ENCODE data around the gene ELP5. TPM values are rescaled to one million over a fixed set of nuclear protein-coding genes. Genes with fewer than 3 reads are reported as not detected.

Gene ELP5
- total and polyA plus RNA-seq, 11 donors: 28.0 to 87.2 (median 50.4) TPM

DNA sequence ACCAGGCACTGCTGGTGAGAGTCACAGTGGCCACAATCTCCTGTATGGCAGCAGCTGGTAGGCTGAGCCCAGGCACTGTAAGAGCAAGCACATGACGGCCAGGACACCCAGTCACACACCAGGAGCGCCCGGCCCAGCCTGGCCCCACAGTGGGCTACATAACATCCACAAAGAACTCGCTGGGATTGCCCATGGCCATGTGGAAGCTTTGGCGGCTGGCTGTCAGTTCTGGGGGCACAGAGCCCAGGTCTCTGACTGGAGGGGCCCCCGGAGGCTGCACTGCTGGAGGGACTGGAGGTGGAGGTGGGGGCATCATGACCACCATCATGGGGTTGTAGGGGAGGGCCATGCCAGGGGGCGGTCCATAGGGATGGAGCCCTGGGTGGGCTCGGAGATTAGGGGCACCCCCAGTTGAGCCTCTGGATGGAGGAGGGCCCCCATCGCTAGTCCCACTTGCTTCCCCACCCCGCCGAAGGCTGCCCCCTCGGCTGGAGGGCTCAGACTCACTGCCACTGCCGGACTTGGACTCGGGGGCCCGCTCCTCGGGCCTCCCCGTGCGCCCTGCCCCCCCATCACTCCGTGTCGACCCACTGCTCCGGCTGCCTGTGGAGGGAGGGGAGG lies 26.2 kb upstream of the ELP5 start:
- no peak for TF ChIP-seq CTCF (IDR thresholded peaks at IDR 0.05)
- no peak for TF ChIP-seq POLR2A (IDR thresholded peaks at IDR 0.05)
- Histone ChIP-seq H3K4me1 (peaks cover 2 to 46% (median 22%) of the 10 kb centered on the region in 12 donors), H3K36me3 (peaks cover 0 to 97% (median 94%) of the 10 kb centered on the region in 9 donors), H3K4me3 (no peak overlapping the region), H3K27ac (peak overlapping the region in 7 of 12 donors; percentile 0 to 69 (median 49)), H3K27me3 (no peaks in the 10 kb centered on the region), H3K9me3 (no peaks in the 10 kb centered on the region)
- intact Hi-C loops (cut with DNase I): no loop called here
- WGBS, 4 donors: 40 to 77% (median 73%) methylated on average over 3 to 21 of the region's 21 CpGs
- DNase-seq (peak in 1 of 5 donors; percentile 66), ATAC-seq (peak; percentile 11 to 70 (median 40))

DNA sequence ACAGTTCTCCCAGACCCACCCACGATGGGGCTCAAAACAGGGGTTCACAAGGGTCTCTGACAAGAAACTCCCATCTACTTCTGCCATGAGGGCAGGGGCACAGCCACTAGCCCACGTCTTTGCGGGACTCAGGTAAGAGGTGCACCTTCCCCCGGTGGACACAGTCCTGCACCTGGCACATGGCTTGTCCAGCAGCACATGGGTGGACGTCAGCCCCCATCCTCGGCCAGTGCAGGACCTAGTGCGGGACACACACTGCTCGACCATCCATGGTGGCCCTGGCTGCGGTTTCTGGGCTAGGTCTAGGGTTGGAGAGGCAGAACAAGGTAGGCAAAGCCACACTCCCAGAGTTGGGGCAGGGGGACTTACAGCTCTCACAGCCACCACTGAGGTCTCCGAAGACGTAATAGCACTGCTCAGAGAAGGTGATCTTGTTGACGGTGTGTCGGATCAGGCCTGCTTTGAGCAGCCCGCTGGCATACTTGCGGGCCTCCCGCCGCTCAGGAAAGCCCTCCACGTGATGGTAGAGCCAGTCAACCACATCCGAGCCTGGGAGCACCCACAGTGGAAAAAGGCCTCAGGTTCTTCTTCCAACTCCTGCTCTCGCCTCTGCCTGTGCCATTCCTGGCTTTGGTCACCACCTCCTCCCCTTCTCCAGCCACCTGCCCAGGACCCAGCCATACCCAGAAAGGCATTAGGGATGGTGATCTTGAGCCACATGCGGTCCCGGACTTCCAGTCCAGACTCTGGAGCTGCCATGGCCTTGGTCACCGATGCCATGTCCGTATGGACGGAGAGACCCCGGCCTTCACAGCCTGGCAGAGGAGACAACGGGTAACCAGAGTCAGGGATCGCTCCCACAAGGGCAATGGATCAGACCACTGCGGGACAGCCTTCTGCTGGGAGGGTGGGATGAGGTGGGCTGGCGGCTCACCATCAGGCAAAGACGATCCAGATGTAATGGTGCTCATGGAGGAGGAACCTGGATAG lies 25.0 kb upstream of the ELP5 start:
- WGBS, 4 donors: 92 to 96% (median 95%) methylated on average over 23 to 31 of the region's 31 CpGs
- DNase-seq (peak in 1 of 5 donors; percentile 40), ATAC-seq (no peak)
- Histone ChIP-seq H3K27ac (no peak overlapping the region), H3K27me3 (no peaks in the 10 kb centered on the region), H3K4me1 (peaks cover 0 to 40% (median 11%) of the 10 kb centered on the region in 12 donors), H3K4me3 (no peak overlapping the region), H3K36me3 (peaks cover 0 to 86% (median 82%) of the 10 kb centered on the region in 9 donors), H3K9me3 (no peaks in the 10 kb centered on the region)
- intact Hi-C loops (cut with DNase I): no loop called here
- TF ChIP-seq POLR2A (IDR thresholded peaks at IDR 0.05) (no peak), CTCF (IDR thresholded peaks at IDR 0.05) (no peak)

DNA sequence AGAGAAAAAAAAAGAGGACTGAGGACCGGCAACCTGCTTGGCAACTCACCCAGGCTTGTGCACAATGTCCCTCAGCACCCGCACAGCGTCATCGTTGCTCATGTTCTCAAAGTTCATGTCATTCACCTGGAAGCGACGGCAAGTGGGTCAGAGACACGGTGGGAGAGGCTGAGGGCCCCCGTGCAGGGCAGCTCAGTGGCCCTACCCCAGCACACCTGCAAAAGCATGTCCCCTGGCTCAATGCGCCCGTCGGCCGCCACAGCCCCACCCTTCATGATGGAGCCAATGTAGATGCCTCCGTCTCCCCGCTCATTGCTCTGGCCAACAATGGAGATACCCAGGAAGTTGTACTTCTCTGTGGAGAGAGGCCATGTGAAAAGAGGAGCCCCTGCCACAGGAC lies 23.1 kb upstream of the ELP5 start:
- no peak for TF ChIP-seq POLR2A (IDR thresholded peaks at IDR 0.05)
- TF ChIP-seq CTCF (IDR thresholded peaks at IDR 0.05): no peak
- Histone ChIP-seq H3K27ac (no peak overlapping the region), H3K36me3 (peaks cover 0 to 67% (median 63%) of the 10 kb centered on the region in 9 donors), H3K9me3 (no peaks in the 10 kb centered on the region), H3K27me3 (no peaks in the 10 kb centered on the region), H3K4me1 (peaks cover 5 to 42% (median 17%) of the 10 kb centered on the region in 12 donors), H3K4me3 (no peak overlapping the region)
- no peak for DNase-seq
- intact Hi-C loops (cut with DNase I): no loop called here
- ATAC-seq: no peak
- 89 to 92% (median 91%) methylated on average over 13 to 14 of the region's 14 CpGs for WGBS, 4 donors

- H3K4me3 ChIP-seq: no peak overlapping the region
- no peaks in the 10 kb centered on the region for H3K27me3 ChIP-seq
- H3K4me1 ChIP-seq: peaks cover 5 to 38% (median 17%) of the 10 kb centered on the region in 12 donors
- WGBS, 4 donors: 94 to 97% (median 96%) methylated on average over 19 of the region's 19 CpGs
- H3K27ac ChIP-seq: no peak overlapping the region
- TF ChIP-seq CTCF (IDR thresholded peaks at IDR 0.05): no peak
- TF ChIP-seq POLR2A (IDR thresholded peaks at IDR 0.05): no peak
- H3K36me3 ChIP-seq: peaks cover 0 to 61% (median 58%) of the 10 kb centered on the region in 9 donors
- H3K9me3 ChIP-seq: no peaks in the 10 kb centered on the region
- ATAC-seq (no peak), DNase-seq (no peak)
- intact Hi-C loops (cut with DNase I): no loop called here
Observed at GRCh38 chr17:7229504-7229903, 22.5 kb upstream of the ELP5 start.
